ENCODE measurements around the gene IQCB1.

GRCh38 chr3:121781611-121782010 lies 53.2 kb downstream of the IQCB1 start:
- TF ChIP-seq POU6F1 (CRISPR knock-in tag; IDR thresholded peaks at IDR 0.05; ENCODE audit: borderline replicate concordance, low read depth) (no peak), ZFP3 (CRISPR knock-in tag; IDR thresholded peaks at IDR 0.05) (no peak), ZNF8 (CRISPR knock-in tag; IDR thresholded peaks at IDR 0.05) (no peak), ZC3H10 (CRISPR knock-in tag; IDR thresholded peaks at IDR 0.05) (no peak), PATZ1 (CRISPR knock-in tag; IDR thresholded peaks at IDR 0.05; ENCODE audit: borderline replicate concordance) (no peak), TOX (CRISPR knock-in tag; IDR thresholded peaks at IDR 0.05; ENCODE audit: borderline replicate concordance) (no peak), ISL1 (CRISPR knock-in tag; IDR thresholded peaks at IDR 0.05) (no peak), RARB (CRISPR knock-in tag; IDR thresholded peaks at IDR 0.05) (no peak)
- TF ChIP-seq, protein P1, sequence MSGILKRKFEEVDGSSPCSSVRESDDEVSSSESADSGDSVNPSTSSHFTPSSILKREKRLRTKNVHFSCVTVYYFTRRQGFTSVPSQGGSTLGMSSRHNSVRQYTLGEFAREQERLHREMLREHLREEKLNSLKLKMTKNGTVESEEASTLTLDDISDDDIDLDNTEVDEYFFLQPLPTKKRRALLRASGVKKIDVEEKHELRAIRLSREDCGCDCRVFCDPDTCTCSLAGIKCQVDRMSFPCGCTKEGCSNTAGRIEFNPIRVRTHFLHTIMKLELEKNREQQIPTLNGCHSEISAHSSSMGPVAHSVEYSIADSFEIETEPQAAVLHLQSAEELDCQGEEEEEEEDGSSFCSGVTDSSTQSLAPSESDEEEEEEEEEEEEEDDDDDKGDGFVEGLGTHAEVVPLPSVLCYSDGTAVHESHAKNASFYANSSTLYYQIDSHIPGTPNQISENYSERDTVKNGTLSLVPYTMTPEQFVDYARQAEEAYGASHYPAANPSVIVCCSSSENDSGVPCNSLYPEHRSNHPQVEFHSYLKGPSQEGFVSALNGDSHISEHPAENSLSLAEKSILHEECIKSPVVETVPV (CRISPR knock-in tag; IDR thresholded peaks at IDR 0.05), result no peak

All from SK-N-SH treated with all-trans-retinoic acid at 6 μM for 48 hours (cell line).